ENCODE results near the gene CYB561D2.
A peak's percentile ranks its signal among the peaks of the same experiment; 100 is the strongest.

CYB561D2 gene

DNA sequence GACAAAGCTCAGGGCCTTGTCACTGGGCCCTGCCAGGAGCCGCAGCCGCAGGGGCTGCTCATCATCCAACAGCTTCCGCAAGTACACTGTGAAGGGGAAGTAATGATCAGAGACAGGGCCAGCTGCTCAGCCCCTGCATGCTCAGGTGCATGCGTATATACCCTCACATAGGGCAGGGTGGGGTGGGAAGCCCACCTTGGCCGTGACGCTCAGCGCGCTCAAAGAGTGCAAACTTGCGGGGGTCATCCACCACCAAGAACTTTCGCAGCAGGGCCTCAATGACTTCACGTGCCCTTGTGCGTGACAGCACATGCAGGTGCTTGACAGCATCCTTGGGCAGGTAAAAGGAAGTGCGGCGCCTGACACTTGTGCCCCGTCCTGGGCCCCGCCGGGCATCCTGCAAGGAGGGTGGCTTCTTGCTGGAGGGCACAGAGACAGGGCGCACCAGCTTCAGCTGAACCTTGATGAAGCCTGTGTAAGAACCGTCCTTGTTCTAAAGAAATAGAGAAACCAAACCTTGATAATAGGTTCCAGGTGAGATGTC lies 19.2 kb upstream of the CYB561D2 start:
- Histone ChIP-seq H3K27ac (ENCODE audit: low read length, poor library complexity, severe bottlenecking) (no peak overlapping the region), H3K36me3 (ENCODE audit: control insufficient read depth in 1 of 2, insufficient read depth in 2 of 2, low read depth in 1 of 2, low read length in 2 of 2) (peaks cover 33 to 44% of the 10 kb centered on the region in 2 experiments), H3K9ac (ENCODE audit: low read length) (no peak overlapping the region), H3K9me3 (ENCODE audit: control insufficient read depth, low read length) (no peaks in the 10 kb centered on the region), H3K79me1 (replicated peaks; ENCODE audit: low read length, poor library complexity, severe bottlenecking) (peaks cover 24% of the 10 kb centered on the region), H3K23ac (ENCODE audit: low read length in 2 of 2) (no peak overlapping the region), H3K14ac (ENCODE audit: low read length in 2 of 2) (no peak overlapping the region), H3K4me2 (ENCODE audit: low read length, poor library complexity, severe bottlenecking) (no peak overlapping the region), H3K4me1 (ENCODE audit: control insufficient read depth, insufficient read depth, low read depth, low read length) (peaks cover 26% of the 10 kb centered on the region), H4K91ac (ENCODE audit: low read length) (peak overlapping the region; percentile 21), H2BK15ac (ENCODE audit: low read depth, poor library complexity, severe bottlenecking) (no peak overlapping the region), H3K4ac (ENCODE audit: low read depth in 1 of 2, low read length in 2 of 2) (no peak overlapping the region), H2BK120ac (ENCODE audit: low read depth, low read length) (no peak overlapping the region), H2BK12ac (ENCODE audit: low read length in 2 of 2) (no peak overlapping the region), H2AFZ (ENCODE audit: low read depth, low read length) (no peak overlapping the region), H3K4me3 (ENCODE audit: insufficient read depth in 1 of 2, low read depth in 1 of 2, low read length in 2 of 2) (no peak overlapping the region), H2BK5ac (ENCODE audit: low read depth, low read length, poor library complexity, severe bottlenecking) (no peak overlapping the region), H3K18ac (ENCODE audit: low read depth in 1 of 2, low read length in 2 of 2) (no peak overlapping the region), H4K8ac (ENCODE audit: low read length) (no peak overlapping the region), H3K27me3 (ENCODE audit: control insufficient read depth in 1 of 2, insufficient read depth in 1 of 2, low read length in 2 of 2) (no peaks in the 10 kb centered on the region), H2AK5ac (ENCODE audit: low read length, severe bottlenecking) (no peak overlapping the region)
- DNase-seq = no peak
- 96% methylated on average over 19 of the region's 19 CpGs for WGBS

- H4K8ac ChIP-seq (ENCODE audit: low read length) = peak overlapping the region; percentile 29
- WGBS = 71% methylated on average over 12 of the region's 12 CpGs
- H3K4ac ChIP-seq (ENCODE audit: low read depth in 1 of 2, low read length in 2 of 2) = peak overlapping the region in 1 of 2 experiments; percentile 8
- no peak overlapping the region for H2BK5ac ChIP-seq (ENCODE audit: low read depth, low read length, poor library complexity, severe bottlenecking)
- H2BK12ac ChIP-seq (ENCODE audit: low read length in 2 of 2) = no peak overlapping the region
- no peak overlapping the region for H3K18ac ChIP-seq (ENCODE audit: low read depth in 1 of 2, low read length in 2 of 2)
- H2BK120ac ChIP-seq (ENCODE audit: low read depth, low read length) = no peak overlapping the region
- H4K91ac ChIP-seq (ENCODE audit: low read length) = no peak overlapping the region
- H2AFZ ChIP-seq (ENCODE audit: low read depth, low read length) = no peak overlapping the region
- H3K23ac ChIP-seq (ENCODE audit: low read length in 2 of 2) = no peak overlapping the region
- peaks cover 24% of the 10 kb centered on the region for H3K79me1 ChIP-seq (replicated peaks; ENCODE audit: low read length, poor library complexity, severe bottlenecking)
- no peak overlapping the region for H3K14ac ChIP-seq (ENCODE audit: low read length in 2 of 2)
- H3K36me3 ChIP-seq (ENCODE audit: control insufficient read depth in 1 of 2, insufficient read depth in 2 of 2, low read depth in 1 of 2, low read length in 2 of 2) = peaks cover 33 to 41% of the 10 kb centered on the region in 2 experiments
- no peaks in the 10 kb centered on the region for H3K27me3 ChIP-seq (ENCODE audit: control insufficient read depth in 1 of 2, insufficient read depth in 1 of 2, low read length in 2 of 2)
- peak overlapping the region; percentile 97 for H3K9ac ChIP-seq (ENCODE audit: low read length)
- peak overlapping the region in 1 of 2 experiments; percentile 40 for H3K4me3 ChIP-seq (ENCODE audit: insufficient read depth in 1 of 2, low read depth in 1 of 2, low read length in 2 of 2)
- no peak overlapping the region for H2AK5ac ChIP-seq (ENCODE audit: low read length, severe bottlenecking)
- peaks cover 26% of the 10 kb centered on the region for H3K4me1 ChIP-seq (ENCODE audit: control insufficient read depth, insufficient read depth, low read depth, low read length)
- H3K9me3 ChIP-seq (ENCODE audit: control insufficient read depth, low read length) = no peaks in the 10 kb centered on the region
- H3K4me2 ChIP-seq (ENCODE audit: low read length, poor library complexity, severe bottlenecking) = no peak overlapping the region
- no peak overlapping the region for H2BK15ac ChIP-seq (ENCODE audit: low read depth, poor library complexity, severe bottlenecking)
- H3K27ac ChIP-seq (ENCODE audit: low read length, poor library complexity, severe bottlenecking) = no peak overlapping the region
- DNase-seq = peak; percentile 86
These were observed 16.8 kb upstream of the CYB561D2 start for GRCh38 chr3:50333744-50334328.

DNA sequence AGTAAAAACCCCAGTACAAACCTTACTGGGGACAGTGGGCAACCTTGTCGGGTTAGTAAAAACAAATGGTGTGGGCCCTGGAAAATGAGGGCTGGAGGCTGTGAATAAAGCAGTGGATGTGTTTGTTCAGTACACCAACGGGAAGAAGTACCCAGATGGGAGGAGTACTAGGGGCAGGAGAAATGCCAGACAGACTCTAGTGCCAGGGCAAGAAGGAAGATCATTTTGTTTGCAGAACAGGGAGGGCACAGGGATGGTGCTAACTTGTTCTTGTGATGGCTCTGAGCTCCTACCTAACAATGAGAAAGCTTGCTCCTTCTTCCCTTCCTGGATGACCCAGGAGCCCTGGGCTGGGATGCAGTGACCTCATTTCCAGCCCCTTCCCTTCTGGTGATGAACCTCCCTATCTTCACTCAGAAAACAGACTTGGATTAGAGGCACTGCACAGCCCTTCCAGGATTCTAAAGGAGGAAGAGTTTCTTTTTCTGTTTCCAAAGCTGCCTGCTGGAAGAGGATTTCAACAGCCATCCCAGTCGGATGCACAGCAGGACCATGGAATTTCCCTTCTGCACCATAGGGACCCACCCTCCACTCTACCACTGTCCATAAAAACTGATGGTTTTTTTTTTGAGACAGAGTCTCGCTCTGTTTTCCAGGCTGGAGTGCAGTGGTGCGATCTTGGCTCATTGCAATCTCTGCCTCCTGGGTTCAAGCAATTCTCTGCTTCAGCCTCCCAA lies 16.2 kb upstream of the CYB561D2 start:
- Histone ChIP-seq H2BK120ac (ENCODE audit: low read depth, low read length) (no peak overlapping the region), H3K27me3 (ENCODE audit: control insufficient read depth in 1 of 2, insufficient read depth in 1 of 2, low read length in 2 of 2) (no peaks in the 10 kb centered on the region), H3K9me3 (ENCODE audit: control insufficient read depth, low read length) (no peaks in the 10 kb centered on the region), H2BK5ac (ENCODE audit: low read depth, low read length, poor library complexity, severe bottlenecking) (no peak overlapping the region), H3K9ac (ENCODE audit: low read length) (peak overlapping the region; percentile 97), H3K14ac (ENCODE audit: low read length in 2 of 2) (no peak overlapping the region), H3K4me2 (ENCODE audit: low read length, poor library complexity, severe bottlenecking) (no peak overlapping the region), H2AK5ac (ENCODE audit: low read length, severe bottlenecking) (no peak overlapping the region), H3K36me3 (ENCODE audit: control insufficient read depth in 1 of 2, insufficient read depth in 2 of 2, low read depth in 1 of 2, low read length in 2 of 2) (peaks cover 29 to 35% of the 10 kb centered on the region in 2 experiments), H4K8ac (ENCODE audit: low read length) (no peak overlapping the region), H3K27ac (ENCODE audit: low read length, poor library complexity, severe bottlenecking) (no peak overlapping the region), H3K23ac (ENCODE audit: low read length in 2 of 2) (no peak overlapping the region), H2BK15ac (ENCODE audit: low read depth, poor library complexity, severe bottlenecking) (no peak overlapping the region), H3K4ac (ENCODE audit: low read depth in 1 of 2, low read length in 2 of 2) (peak overlapping the region in 1 of 2 experiments; percentile 40), H3K18ac (ENCODE audit: low read depth in 1 of 2, low read length in 2 of 2) (no peak overlapping the region), H3K4me1 (ENCODE audit: control insufficient read depth, insufficient read depth, low read depth, low read length) (peaks cover 26% of the 10 kb centered on the region), H3K4me3 (ENCODE audit: insufficient read depth in 1 of 2, low read depth in 1 of 2, low read length in 2 of 2) (peak overlapping the region in 1 of 2 experiments; percentile 40), H2AFZ (ENCODE audit: low read depth, low read length) (no peak overlapping the region), H4K91ac (ENCODE audit: low read length) (no peak overlapping the region), H2BK12ac (ENCODE audit: low read length in 2 of 2) (no peak overlapping the region), H3K79me1 (replicated peaks; ENCODE audit: low read length, poor library complexity, severe bottlenecking) (peaks cover 25% of the 10 kb centered on the region)
- DNase-seq = peak; percentile 68
- WGBS = 85% methylated on average over 5 of the region's 5 CpGs

Measured in mesenchymal stem cell (in vitro differentiated cells and primary cell).